Natural killer cell (primary cell): ENCODE data around the gene DNTT. TPM values are rescaled to one million over a fixed set of nuclear protein-coding genes. Genes with fewer than 3 reads are reported as not detected.

Experiments used
- ATAC-seq, 3 donors: fragments of 150-1000 bp in 2 of 3; fragments of 200-7000 bp in 1 of 3; cut with Tn5 transposase; 1 replicate in 1 of 3; 2 replicates in 2 of 3; pipeline ENCODE4 v1.10.0; 2021; ENCODE audit warnings: mild to moderate bottlenecking in 2 of 3, moderate library complexity in 2 of 3
- DNase-seq, 2 donors: peaks; one replicate each; pipeline versions ENCODE4 v3.0.0 to v3.0.0-alpha.2; 2013 to 2021; ENCODE audit warnings: mixed read lengths in 1 of 2
- H3K27ac ChIP-seq: one replicate; pipeline ENCODE4 v1.5.1; 2013; ENCODE audit warnings: mild to moderate bottlenecking, low read length
- H3K27me3 ChIP-seq: one replicate; pipeline ENCODE4 v1.6.1; 2013; ENCODE audit warnings: low read length; ENCODE audit not compliant: control insufficient read depth, insufficient read depth
- H3K36me3 ChIP-seq: one replicate; pipeline ENCODE4 v1.6.1; 2013; ENCODE audit warnings: low read length; ENCODE audit not compliant: control insufficient read depth, insufficient read depth
- H3K4me1 ChIP-seq: one replicate; pipeline ENCODE4 v1.6.1; 2013; ENCODE audit warnings: low read length; ENCODE audit not compliant: control insufficient read depth, insufficient read depth
- H3K4me3 ChIP-seq: one replicate; pipeline ENCODE4 v1.5.1; 2013; ENCODE audit warnings: low read length
- H3K9me3 ChIP-seq: one replicate; pipeline ENCODE4 v1.6.1; 2013; ENCODE audit warnings: low read length; ENCODE audit not compliant: control insufficient read depth, insufficient read depth
- H3K27ac Mint-ChIP-seq, 2 donors: one replicate each; pipeline ENCODE4 v1.8.0; 2022; ENCODE audit warnings: mild to moderate bottlenecking in 2 of 2, mixed read lengths in 2 of 2, moderate library complexity in 1 of 2
- H3K27me3 Mint-ChIP-seq, 2 donors: one replicate each; pipeline ENCODE4 v1.8.0; 2022; ENCODE audit warnings: low read depth in 2 of 2, mixed read lengths in 2 of 2
- H3K36me3 Mint-ChIP-seq: one replicate; pipeline ENCODE4 v1.8.0; 2022; ENCODE audit warnings: mixed read lengths
- H3K4me1 Mint-ChIP-seq, 2 donors: one replicate each; pipeline ENCODE4 v1.8.0; 2022; ENCODE audit warnings: mixed read lengths in 2 of 2
- H3K4me3 Mint-ChIP-seq: one replicate; pipeline ENCODE4 v1.8.0; 2022; ENCODE audit warnings: mild to moderate bottlenecking, moderate library complexity, mixed read lengths
- H3K9me3 Mint-ChIP-seq, 2 donors: one replicate each; pipeline ENCODE4 v1.8.0; 2022; ENCODE audit warnings: mixed read lengths in 2 of 2
- WGBS: methylation state at CpG from one replicate; pipeline ENCODE4 v1.1.7; 2013; ENCODE audit warnings: missing lambda C conversion rate; ENCODE audit not compliant: insufficient coverage; 5-methylcytosine and 5-hydroxymethylcytosine counted together
- intact Hi-C: fragments of 100-400 bp; cut with micrococcal nuclease; formaldehyde crosslinking; loops from one replicate; pipeline ENCODE4 v1.14.2; 2022
- total RNA-seq, 4 donors: library from RNA; stranded (reverse); fragments of 120-200 nt in 1 of 4; gene quantifications; one replicate each; pipeline versions ENCODE4 v1.2.3 to v1.2.4, GENCODE V29; 2013 to 2022
- TF ChIP-seq, protein P1 (sequence below): fragments of 200-600 bp; IDR thresholded peaks from one replicate; pipeline ENCODE4 v1.8.0; 2022; ENCODE audit warnings: antibody characterized with exemption

Gene DNTT
- total RNA-seq, 3 donors from 2014 or later (not counting 1 experiment from before 2014, with no cell fraction given): not detected

DNA sequence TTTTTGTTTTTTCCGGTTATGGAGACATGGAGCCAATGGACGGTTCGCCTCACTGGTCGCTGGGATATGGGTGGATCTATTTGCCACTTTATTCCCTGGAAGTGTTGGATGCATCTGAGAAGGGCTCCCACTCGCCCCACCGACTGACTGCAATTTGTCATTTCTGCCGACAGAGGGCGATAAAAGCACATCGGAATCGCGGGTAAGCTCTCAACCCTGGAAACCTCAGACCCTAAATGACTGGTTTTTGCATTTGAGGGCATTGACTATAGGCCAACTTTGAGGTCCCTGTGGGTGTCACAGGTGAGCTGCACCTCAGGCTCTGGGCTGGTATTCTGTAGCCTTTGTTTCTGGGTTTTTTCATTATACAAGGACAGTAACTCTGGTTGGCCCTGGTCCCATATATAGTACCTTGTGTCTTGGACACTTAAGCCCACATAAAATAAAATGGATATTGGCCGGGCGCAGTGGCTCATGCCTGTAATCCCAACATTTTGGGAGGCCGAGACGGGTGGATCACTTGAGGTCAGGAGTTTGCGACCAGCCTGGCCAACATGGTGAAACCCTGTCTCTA lies 66.4 kb downstream of the DNTT start:
- Mint-ChIP-seq H3K4me3 (no peak overlapping the region), H3K4me1 (peaks cover 13 to 16% of the 10 kb centered on the region in 2 donors), H3K27ac (no peak overlapping the region), H3K27me3 (peaks cover 21 to 25% of the 10 kb centered on the region in 2 donors), H3K36me3 (no peaks in the 10 kb centered on the region), H3K9me3 (no peaks in the 10 kb centered on the region)
- intact Hi-C loops: no loop called here
- H3K9me3 ChIP-seq: no peaks in the 10 kb centered on the region
- 37% methylated on average over 16 of the region's 16 CpGs for WGBS
- peak; percentile 38 to 74 for DNase-seq
- no peak overlapping the region for H3K4me3 ChIP-seq
- H3K4me1 ChIP-seq: peaks cover 11% of the 10 kb centered on the region
- no peak overlapping the region for H3K27ac ChIP-seq
- H3K36me3 ChIP-seq: no peaks in the 10 kb centered on the region
- ATAC-seq: peak in 2 of 3 donors; percentile 44 to 54
- no peaks in the 10 kb centered on the region for H3K27me3 ChIP-seq
- TF ChIP-seq, protein P1, sequence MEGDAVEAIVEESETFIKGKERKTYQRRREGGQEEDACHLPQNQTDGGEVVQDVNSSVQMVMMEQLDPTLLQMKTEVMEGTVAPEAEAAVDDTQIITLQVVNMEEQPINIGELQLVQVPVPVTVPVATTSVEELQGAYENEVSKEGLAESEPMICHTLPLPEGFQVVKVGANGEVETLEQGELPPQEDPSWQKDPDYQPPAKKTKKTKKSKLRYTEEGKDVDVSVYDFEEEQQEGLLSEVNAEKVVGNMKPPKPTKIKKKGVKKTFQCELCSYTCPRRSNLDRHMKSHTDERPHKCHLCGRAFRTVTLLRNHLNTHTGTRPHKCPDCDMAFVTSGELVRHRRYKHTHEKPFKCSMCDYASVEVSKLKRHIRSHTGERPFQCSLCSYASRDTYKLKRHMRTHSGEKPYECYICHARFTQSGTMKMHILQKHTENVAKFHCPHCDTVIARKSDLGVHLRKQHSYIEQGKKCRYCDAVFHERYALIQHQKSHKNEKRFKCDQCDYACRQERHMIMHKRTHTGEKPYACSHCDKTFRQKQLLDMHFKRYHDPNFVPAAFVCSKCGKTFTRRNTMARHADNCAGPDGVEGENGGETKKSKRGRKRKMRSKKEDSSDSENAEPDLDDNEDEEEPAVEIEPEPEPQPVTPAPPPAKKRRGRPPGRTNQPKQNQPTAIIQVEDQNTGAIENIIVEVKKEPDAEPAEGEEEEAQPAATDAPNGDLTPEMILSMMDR: peak; percentile 79

DNA sequence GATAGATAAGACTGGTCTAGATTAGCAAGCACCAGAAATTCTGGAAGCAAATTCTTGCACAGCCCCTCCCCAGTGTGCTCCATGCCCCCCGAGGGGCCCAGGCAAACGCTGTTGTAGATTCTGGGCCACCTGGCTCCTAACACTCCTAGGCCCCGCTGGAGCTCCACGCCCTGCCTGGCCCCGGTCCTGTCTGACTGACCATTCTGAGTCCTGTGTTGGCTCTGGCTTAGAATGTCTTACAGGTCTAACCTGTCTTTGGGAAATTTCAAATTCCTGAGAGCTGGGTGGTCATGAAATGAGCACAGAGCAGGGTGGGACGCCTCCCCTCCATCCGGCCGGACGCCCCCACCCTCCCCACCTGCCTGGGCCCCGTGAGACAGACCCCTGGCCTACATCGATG lies 67.1 kb downstream of the DNTT start:
- 92% methylated on average over 11 of the region's 11 CpGs for WGBS
- Histone ChIP-seq H3K4me3 (no peak overlapping the region), H3K27me3 (no peaks in the 10 kb centered on the region), H3K27ac (no peak overlapping the region), H3K36me3 (no peaks in the 10 kb centered on the region), H3K4me1 (peaks cover 11% of the 10 kb centered on the region), H3K9me3 (no peaks in the 10 kb centered on the region)
- Mint-ChIP-seq H3K27me3 (peaks cover 22 to 28% of the 10 kb centered on the region in 2 donors), H3K36me3 (no peaks in the 10 kb centered on the region), H3K27ac (no peak overlapping the region), H3K9me3 (no peaks in the 10 kb centered on the region), H3K4me1 (peaks cover 16 to 19% of the 10 kb centered on the region in 2 donors), H3K4me3 (no peak overlapping the region)
- DNase-seq (no peak), ATAC-seq (no peak)
- intact Hi-C loops: no loop called here
- TF ChIP-seq, protein P1: no peak

DNA sequence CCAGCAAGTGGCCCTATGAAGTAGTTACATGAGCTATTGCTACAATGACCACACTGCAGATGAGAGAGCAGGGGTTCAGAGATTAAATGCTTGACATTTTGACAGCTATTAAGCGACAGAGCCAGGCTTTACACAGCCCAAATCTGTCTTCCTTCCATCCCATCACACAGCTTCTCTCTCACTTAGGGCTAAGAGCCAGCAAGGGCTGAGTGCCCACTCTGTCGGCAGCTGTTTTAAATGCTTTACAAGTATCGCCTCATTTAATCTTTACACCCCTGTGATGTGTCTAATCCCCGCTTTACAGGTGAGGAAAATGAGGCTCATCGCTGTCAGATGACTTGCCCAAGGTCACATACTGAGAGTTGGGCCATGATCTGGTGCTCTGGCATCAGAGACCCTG lies 69.8 kb downstream of the DNTT start:
- Mint-ChIP-seq H3K4me1 (peaks cover 16 to 19% of the 10 kb centered on the region in 2 donors), H3K27ac (no peak overlapping the region), H3K27me3 (peaks cover 22 to 35% of the 10 kb centered on the region in 2 donors), H3K4me3 (peak overlapping the region; percentile 52), H3K9me3 (no peaks in the 10 kb centered on the region), H3K36me3 (no peaks in the 10 kb centered on the region)
- no peak overlapping the region for H3K27ac ChIP-seq
- no peak for DNase-seq
- intact Hi-C loops: no loop called here
- WGBS: 95% methylated on average over 5 of the region's 5 CpGs
- no peaks in the 10 kb centered on the region for H3K9me3 ChIP-seq
- TF ChIP-seq, protein P1: no peak
- H3K4me3 ChIP-seq: no peak overlapping the region
- ATAC-seq: no peak
- H3K36me3 ChIP-seq: no peaks in the 10 kb centered on the region
- no peaks in the 10 kb centered on the region for H3K27me3 ChIP-seq
- H3K4me1 ChIP-seq: peaks cover 11% of the 10 kb centered on the region

DNA sequence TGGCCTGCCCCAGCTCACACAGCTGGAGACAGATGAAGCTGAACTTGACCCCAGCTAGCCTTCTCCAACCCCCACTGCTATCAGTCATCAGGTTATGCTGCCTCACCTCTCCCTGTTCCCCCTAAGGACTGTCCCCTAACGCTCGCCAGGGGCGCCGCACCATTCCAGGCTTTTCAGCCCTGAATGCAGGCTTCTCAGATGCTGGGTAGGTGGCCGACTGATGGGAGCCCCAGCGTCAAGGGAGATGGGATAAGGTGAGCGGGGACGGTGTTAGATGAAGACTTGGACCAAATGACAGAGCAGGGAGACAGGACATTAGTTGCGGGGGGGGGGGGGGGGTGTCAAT lies 70.4 kb downstream of the DNTT start:
- H3K4me3 ChIP-seq: no peak overlapping the region
- no peak for DNase-seq
- Mint-ChIP-seq H3K9me3 (no peaks in the 10 kb centered on the region), H3K36me3 (no peaks in the 10 kb centered on the region), H3K4me3 (peak overlapping the region; percentile 52), H3K27me3 (peaks cover 22 to 35% of the 10 kb centered on the region in 2 donors), H3K27ac (no peak overlapping the region), H3K4me1 (peaks cover 16 to 19% of the 10 kb centered on the region in 2 donors)
- intact Hi-C loops: no loop called here
- no peaks in the 10 kb centered on the region for H3K36me3 ChIP-seq
- TF ChIP-seq, protein P1: no peak
- peaks cover 11% of the 10 kb centered on the region for H3K4me1 ChIP-seq
- H3K27me3 ChIP-seq: no peaks in the 10 kb centered on the region
- 23% methylated on average over 9 of the region's 9 CpGs for WGBS
- H3K9me3 ChIP-seq: no peaks in the 10 kb centered on the region
- H3K27ac ChIP-seq: no peak overlapping the region
- no peak for ATAC-seq
